ENCODE data around the gene RFC5. TPM values are rescaled to one million over a fixed set of nuclear protein-coding genes. Genes with fewer than 3 reads are reported as not detected.

Gene RFC5
- total RNA-seq, 4 donors from 2014 or later: 4.8 to 17.3 (median 8.4) TPM

- no peak overlapping the region for H3K4me3 ChIP-seq
- DNase-seq (ENCODE audit: low spot score in 2 of 2): no peak
- 97 to 99% methylated on average over 5 of the region's 5 CpGs for WGBS, 2 donors
- no peaks in the 10 kb centered on the region for H3K27me3 ChIP-seq
- no peaks in the 10 kb centered on the region for H3K9me3 ChIP-seq
- no peak for TF ChIP-seq POLR2A (IDR thresholded peaks at IDR 0.05)
- TF ChIP-seq EP300 (IDR thresholded peaks at IDR 0.05): no peak
- TF ChIP-seq CTCF (IDR thresholded peaks at IDR 0.05): no peak
- H3K36me3 ChIP-seq: peaks cover 0 to 99% (median 0%) of the 10 kb centered on the region in 3 donors
- H3K27ac ChIP-seq: no peak overlapping the region
- H3K4me1 ChIP-seq: no peaks in the 10 kb centered on the region
Observed at GRCh38 chr12:118029166-118029565, 12.7 kb downstream of the RFC5 start.

- Histone ChIP-seq H3K36me3 (peaks cover 0 to 99% (median 0%) of the 10 kb centered on the region in 3 donors), H3K4me3 (no peak overlapping the region), H3K27ac (no peak overlapping the region), H3K9me3 (no peaks in the 10 kb centered on the region), H3K4me1 (peaks cover 0 to 7% (median 0%) of the 10 kb centered on the region in 4 donors), H3K27me3 (no peaks in the 10 kb centered on the region)
- 93 to 95% methylated on average over 7 of the region's 7 CpGs for WGBS, 2 donors
- no peak for DNase-seq (ENCODE audit: low spot score in 2 of 2)
- TF ChIP-seq POLR2A (IDR thresholded peaks at IDR 0.05) (no peak), EP300 (IDR thresholded peaks at IDR 0.05) (no peak), CTCF (IDR thresholded peaks at IDR 0.05) (no peak)
Observed at GRCh38 chr12:118032188-118032587, 15.7 kb downstream of the RFC5 start.

GRCh38 chr12:118033323-118033722 lies 16.8 kb downstream of the RFC5 start:
- no peaks in the 10 kb centered on the region for H3K27me3 ChIP-seq
- no peak overlapping the region for H3K27ac ChIP-seq
- DNase-seq (ENCODE audit: low spot score in 2 of 2): no peak
- TF ChIP-seq CTCF (IDR thresholded peaks at IDR 0.05) (no peak), POLR2A (IDR thresholded peaks at IDR 0.05) (no peak), EP300 (IDR thresholded peaks at IDR 0.05) (no peak)
- no peak overlapping the region for H3K4me3 ChIP-seq
- 81 to 86% methylated on average over 5 of the region's 5 CpGs for WGBS, 2 donors
- H3K4me1 ChIP-seq: peaks cover 0 to 7% (median 0%) of the 10 kb centered on the region in 4 donors
- H3K9me3 ChIP-seq: no peaks in the 10 kb centered on the region
- peaks cover 0 to 99% (median 3%) of the 10 kb centered on the region in 3 donors for H3K36me3 ChIP-seq

GRCh38 chr12:118033902-118034301 lies 17.4 kb downstream of the RFC5 start:
- 87 to 89% methylated on average over 5 of the region's 5 CpGs for WGBS, 2 donors
- no peak overlapping the region for H3K27ac ChIP-seq
- peaks cover 0 to 7% (median 0%) of the 10 kb centered on the region in 4 donors for H3K4me1 ChIP-seq
- no peaks in the 10 kb centered on the region for H3K9me3 ChIP-seq
- peaks cover 0 to 100% (median 9%) of the 10 kb centered on the region in 3 donors for H3K36me3 ChIP-seq
- TF ChIP-seq EP300 (IDR thresholded peaks at IDR 0.05): no peak
- no peak for TF ChIP-seq POLR2A (IDR thresholded peaks at IDR 0.05)
- TF ChIP-seq CTCF (IDR thresholded peaks at IDR 0.05): no peak
- no peaks in the 10 kb centered on the region for H3K27me3 ChIP-seq
- no peak overlapping the region for H3K4me3 ChIP-seq
- DNase-seq (ENCODE audit: low spot score in 2 of 2): no peak

GRCh38 chr12:118034429-118035189 lies 18.1 kb downstream of the RFC5 start:
- H3K27me3 ChIP-seq: no peaks in the 10 kb centered on the region
- H3K36me3 ChIP-seq: peaks cover 0 to 100% (median 9%) of the 10 kb centered on the region in 3 donors
- 88 to 91% methylated on average over 5 of the region's 5 CpGs for WGBS, 2 donors
- TF ChIP-seq CTCF (IDR thresholded peaks at IDR 0.05): peak in 2 of 5 experiments; percentile 26 to 28
- no peak for TF ChIP-seq POLR2A (IDR thresholded peaks at IDR 0.05)
- no peak for DNase-seq (ENCODE audit: low spot score in 2 of 2)
- H3K9me3 ChIP-seq: no peaks in the 10 kb centered on the region
- H3K27ac ChIP-seq: peak overlapping the region in 1 of 4 donors; percentile 26
- H3K4me3 ChIP-seq: no peak overlapping the region
- peaks cover 0 to 7% (median 0%) of the 10 kb centered on the region in 4 donors for H3K4me1 ChIP-seq

All from tibial nerve (tissue), 4 donors.